ENCODE data around the gene WHRN.

Gene WHRN

DNA sequence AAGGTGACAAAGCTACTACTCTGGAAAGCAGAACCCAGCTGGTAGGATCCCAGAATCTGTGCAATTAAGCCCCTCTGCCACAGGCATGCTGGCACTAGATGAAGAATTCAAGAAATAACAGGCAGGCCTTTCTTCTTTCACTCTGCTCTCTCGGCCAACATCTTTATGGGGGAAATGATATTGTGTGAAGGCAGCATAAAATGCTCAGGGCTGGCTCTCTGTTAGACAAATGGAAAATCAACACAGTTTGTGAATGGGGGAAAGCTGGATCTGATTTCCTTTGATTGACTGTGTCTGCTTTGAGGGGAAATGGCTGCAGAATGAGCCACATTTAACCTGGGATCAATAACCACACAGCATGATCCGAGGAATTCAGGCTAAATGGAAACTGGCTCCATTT, 88.4 kb downstream of the WHRN start:
- DNase-seq: no peak

DNA sequence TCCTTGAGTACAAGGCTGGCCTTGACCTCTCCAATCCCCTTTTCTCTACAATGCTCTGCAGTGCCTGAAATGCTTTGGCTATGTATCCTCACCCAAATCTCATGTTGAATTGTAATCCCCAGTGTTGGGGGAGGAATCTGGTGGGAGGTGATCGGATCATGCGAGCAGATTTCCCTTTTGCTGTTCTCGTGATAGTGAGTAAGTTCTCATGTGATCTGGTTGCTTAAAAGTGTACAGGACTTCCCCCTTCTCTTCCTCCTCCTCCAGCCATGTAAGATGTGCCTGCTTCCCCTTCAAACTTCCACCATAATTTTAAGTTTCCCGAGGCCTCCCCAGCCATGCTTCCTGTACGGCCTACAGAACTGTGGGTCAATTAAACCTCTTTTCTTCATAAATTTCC, 89.0 kb downstream of the WHRN start:
- DNase-seq: no peak

DNA sequence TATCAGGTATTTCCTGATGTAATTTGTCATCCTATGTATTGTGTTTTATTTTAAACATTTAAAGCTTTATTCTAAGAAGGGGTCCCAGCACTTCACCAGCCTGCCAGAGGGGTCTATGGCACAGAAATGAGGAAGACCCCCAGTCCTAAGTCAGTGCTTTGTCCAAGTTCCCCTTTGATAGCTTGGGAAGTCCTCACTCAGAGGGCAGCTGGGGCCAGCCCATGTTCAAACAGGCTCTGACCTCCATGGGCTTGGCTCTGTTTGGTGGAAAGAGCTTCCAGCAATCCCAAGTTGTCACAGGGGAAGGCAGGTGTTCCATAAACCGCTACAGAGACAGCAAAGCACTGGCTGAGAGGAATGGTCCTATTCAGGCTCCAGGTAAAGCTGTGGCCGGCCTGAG, 90.9 kb downstream of the WHRN start:
- no peak for DNase-seq

DNA sequence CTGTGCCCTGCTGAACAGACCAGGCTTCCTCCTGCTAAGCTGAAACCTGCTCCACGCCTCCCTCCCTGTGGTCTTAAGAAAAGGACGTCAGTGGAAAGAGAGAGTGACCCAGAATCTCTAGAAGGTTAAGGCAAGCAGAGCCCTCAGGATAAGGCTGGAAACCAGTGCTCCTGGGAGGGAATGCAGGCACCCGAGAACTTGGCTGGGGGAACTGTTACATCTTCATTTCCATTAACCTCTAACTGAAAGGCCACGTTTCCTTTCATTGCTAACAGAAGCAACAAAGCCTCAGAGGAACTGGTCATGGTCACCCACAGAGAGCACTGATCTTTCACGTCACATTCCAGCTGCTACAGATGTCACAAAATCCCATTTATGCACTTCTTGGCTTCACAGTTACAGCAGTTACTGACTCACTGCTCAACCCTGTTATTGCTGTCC, 91.4 kb downstream of the WHRN start:
- DNase-seq: no peak

DNA sequence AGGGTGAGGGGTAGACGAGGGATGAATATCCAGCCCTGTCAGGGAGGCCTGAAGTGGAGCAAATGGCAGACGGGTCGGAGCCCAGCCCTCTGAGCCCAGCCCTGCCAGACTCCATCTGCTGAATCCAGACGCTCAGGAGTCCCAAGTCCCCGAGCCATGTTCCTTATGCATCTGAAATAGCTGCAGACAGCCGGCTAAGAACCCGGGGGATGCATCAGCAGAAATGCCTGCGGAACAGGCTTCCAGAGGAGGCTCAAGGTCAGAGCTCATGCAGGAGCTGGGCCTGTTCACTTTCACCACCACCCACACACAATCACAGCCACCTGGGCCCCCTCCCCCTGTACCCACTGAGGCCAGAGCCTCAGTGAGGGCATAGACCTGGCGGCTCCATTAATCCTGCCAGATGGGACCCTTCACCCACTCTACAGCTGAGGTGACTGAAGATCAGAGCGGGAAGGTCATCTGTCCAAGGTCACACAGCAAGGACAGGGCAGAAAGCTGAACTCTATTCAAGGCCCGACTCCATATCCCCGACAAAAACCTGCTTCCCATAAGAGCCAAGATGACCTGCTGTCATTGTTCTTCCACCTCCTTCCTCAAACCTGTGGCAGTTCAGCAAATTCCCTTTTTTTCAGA, 93.1 kb downstream of the WHRN start:
- no peak for DNase-seq

DNA sequence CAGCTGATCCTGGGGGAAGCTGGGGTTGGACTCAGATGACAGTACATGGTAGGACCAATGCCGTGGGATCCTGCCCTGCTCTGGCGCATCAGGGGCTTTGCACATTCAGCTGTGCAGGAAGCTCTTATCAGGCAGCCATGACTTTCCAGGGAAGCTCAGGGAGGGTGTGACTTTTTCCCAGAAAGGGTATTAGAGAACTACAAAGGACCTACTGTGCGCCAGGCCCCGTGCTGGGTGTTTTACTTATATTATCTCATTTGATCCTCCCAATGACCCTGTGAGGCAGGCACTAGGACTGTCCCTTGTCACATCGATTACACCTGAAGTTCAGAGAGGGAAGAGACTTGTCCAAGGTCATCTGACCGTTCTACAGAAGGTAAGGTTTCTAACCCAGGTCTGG, 93.8 kb downstream of the WHRN start:
- DNase-seq: no peak

DNA sequence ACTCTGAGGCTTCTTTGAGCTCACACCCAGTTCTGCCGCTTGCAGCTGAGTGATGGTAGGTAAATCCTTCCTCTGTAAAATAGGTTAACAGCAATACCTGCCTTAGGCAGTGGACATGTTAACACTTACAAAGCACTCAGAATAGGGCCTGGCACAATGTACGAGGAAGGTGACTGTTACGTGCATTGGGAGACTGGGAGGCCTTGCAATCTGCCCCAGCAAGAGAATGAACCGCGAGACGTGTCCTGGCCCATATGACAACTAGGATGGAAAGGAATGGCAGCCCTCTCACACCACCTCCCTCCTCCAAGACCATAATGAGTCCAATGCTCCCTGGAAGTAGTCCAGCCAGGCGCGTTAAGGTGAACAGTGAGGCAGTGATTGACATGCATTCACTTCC, 94.4 kb downstream of the WHRN start:
- DNase-seq: no peak

DNA sequence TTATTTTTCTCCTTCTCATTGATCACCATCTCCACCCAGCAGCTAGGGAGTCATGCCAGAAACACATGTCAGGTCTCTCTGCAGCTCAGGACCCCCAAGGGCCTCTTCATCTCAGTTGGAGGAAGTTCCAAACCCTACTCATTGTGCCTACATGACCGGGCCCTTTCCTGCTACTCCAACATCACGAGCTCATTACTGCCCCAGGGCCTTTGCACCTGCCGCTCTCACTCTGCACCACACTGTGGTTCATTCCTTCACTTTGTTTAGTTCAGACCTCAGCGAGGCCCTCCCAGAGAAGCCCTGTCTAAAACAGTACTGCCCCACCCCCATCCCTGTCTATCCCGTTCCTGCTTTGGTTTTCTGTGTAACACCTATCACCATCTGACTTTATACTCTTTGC, 95.4 kb downstream of the WHRN start:
- DNase-seq: no peak

DNA sequence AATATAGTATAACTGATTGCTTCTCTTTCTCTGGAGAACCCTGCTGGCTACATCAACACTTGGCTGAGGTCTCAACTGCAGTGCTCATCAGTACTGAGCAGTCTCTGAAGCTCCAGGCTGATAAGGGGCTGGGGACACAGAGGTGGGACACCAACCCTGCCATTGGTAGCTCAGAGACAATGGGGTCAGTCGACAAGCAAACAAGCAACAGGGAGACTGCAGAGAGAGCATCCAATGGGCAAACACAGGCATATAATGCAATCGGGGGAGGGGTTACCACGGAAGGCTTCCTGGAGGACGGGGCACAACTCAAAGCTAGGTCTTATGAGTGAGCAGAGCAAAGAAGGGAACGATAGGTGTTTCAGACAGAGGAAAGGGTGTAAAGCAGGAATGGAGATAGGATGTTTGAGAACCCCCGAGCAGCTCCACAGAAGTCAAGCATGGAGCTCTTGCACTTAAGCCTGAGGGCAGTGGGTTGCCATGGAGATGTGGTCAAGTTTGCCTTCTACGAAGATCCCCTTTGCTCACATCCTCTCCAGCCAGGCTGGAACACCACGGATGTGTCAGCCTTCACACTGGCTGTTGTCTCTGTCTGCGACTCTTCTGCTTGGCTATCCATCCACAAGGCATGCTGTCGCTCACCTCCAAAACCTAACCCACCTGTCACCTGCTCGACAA, 96.0 kb downstream of the WHRN start:
- DNase-seq: peak; percentile 13 to 21

DNA sequence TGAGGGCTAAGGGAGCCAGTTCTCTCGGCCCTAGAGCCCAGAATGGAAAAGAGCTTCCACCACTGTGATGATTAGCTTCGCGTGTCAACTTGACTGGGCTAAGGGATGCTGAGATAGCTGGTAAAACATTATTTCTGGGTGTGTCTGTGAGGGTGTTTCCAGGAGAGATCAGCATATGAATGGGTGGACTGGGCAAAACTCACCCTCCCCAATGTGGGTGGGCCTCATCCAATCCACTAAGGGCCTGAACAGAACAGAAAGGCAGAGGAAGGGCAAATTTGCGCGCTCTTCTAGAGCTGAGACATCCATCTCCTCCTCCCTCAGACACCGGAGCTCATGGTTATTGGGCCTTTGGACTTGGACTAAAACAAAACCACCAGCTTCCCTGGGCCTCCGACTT, 96.6 kb downstream of the WHRN start:
- no peak for DNase-seq

DNA sequence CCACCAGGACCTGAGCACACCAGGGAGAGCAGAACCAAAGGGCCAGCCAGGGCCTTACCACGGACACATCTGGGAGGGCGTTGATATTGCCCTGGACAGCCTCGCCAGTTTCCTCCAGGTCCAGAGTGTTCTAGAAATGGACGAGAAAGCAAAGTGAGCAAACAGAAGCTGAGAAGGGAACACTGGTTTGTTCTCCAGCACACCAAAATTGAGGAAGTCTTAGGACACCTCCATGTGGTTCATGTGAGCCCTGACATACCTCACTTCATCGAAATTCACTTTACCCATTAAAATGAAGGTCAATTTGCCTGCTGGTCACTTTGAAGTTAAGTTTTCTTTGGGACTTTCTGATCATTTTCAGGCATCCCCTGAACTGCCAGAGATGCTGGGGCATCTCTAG, 97.4 kb downstream of the WHRN start:
- DNase-seq: no peak

DNA sequence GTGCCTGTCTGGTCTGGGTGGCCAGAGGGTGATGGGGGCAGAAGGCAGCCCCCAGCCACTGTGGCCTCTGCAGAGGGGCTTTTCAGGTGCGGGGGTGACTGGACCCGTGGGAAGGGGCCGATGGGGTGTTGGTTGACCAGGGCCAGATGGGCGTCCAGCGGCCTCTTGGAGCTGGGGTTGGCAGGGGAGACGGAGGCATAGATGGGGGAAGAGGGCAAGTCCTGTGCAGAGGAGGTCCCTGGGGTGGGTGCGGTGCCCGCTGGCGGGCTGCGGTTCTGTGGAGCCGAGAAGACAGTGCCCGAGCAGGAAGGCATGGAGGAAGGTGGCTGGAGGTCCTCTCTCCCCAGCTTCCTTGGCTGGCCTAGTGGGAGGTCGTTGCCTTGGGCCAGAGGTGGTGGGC, 98.8 kb downstream of the WHRN start:
- no peak for DNase-seq

DNA sequence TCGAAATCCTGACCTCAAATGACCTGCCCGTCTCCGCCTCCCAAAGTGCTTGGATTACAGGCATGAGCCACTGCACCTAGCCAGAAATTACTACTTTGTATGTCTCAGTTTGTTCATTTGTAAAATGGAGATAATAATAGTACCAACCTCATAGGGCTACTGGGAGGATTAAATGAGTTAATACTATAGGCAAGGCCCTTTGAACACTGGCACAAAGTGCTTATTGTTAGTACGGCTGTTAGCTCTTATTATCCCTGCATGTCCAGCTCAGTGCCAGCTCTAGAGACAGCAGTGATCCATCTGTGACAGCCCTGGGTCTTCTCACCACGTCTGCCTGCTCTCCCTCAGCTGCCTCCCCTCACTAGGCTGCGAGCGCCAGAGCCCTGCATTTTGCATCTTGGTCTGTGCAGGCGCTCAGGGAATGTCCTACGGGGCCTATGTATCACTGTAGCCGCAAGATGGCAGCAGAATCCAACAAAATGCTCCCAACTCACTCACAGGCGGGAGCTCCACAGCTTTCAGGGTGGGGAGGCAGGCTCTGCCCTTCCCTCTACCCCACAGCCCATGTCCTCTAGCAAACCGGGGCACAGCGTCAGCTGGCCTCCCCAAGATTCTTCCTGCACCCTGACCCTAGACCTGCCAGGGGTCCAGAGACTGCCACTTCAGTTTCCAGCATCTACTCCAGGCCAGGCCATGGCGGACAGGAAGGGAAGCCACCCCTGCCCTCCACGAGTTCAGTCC, 99.8 kb downstream of the WHRN start:
- DNase-seq: peak; percentile 86

DNA sequence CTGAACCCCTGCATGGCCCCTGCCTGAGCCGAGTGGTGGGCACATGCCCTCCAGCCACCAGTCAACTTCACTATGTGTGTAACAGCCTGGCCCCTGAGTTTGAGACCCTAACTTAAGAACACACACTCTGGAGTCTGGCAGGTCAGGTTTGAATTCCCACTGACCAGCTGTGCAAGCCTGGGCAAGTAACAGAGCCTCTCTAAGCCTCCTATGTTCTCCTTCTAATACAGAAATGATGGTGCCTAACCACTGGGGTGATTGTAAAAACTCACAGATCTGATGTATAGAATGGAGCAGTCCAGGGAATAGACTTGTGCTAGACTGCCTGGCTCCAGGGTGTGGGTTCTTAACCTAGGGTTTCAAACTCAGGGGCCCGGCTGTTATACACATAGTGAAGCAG, 100.7 kb downstream of the WHRN start:
- DNase-seq: no peak

DNA sequence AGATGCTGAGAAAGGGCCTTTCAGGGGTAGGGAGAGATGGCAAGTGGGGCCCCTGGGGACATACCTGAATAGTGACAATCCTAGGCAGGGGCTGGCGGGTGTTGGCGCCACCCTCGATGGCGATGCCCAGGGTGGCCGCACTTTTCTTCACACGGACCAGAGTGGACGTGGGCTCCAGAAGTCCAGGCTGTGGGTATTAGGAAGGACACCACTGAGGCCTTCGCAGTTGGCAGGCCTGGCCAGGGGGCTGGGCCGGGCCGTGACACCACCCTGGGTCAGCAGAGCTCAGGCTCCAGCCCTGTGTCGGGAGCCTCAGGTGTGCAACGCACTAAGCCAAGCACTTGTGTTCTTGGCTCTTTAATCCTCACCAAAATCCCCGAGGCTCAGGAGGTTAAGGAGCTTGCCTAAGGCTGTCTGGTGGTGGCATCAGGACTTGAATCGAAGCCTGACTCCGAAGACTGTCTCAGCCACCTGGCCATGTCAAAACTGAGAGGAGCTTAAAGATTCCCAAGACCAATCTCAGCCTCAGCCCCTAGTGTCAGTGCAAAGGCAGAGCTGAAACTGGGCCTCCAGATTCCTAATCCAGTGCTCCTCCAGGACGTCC, 102.0 kb downstream of the WHRN start:
- no peak for DNase-seq

DNA sequence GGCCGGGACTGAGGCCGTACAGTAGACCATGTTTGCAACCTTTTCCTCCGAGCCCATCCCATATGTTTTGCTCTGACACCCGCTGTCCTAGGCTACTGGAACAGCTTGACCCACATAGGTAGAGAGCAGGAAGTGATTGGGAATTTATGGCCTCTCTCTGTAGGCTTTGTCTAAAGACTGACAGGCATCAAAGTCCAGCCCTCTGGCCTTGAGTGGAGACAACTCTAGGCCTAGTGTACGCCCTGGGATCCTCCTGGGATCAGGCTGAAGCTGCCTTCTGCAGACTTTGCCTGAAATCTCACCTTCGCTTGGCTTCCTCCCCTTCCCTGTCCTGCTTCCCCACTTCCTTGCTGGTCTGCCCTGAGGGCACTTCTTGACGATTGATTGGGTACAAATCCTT, 103.9 kb downstream of the WHRN start:
- no peak for DNase-seq

DNA sequence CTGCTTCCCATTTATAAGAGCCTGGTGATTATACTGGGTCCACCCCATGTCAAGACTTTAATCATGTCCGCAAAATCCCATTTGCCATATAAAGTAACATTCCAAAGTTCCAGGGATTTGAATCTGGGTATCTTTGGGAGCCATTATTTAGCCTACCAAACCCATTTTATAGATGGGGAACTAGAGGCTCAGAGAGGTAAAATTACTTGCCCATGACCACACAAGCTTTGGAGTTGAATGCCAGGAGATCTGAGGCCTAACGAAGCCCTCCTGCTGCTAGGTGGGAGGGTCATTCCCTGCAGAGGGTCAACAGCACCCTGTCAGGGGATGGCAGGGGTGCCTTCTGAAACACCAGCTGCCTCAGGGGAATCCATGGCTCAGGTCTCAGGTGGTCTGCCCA, 104.5 kb downstream of the WHRN start:
- no peak for DNase-seq

DNA sequence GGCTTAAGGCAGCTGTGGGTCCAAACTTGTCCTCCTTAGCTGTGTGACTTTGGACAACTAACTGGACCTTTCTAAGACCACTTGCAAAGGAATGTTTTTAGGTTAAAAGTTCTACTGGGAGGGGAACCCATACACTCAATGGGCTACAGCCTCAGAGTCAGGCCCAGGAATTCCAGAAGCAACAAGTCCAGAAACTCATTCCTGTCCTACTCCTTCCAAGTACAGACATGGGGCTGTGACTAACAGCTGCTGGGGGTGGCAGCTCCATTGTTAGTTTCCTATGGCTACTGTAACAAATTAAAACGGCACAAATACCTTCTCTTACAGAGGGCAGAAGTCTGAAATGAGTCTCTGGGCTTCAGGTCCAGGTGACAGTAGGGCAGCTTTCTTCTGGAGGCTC, 105.1 kb downstream of the WHRN start:
- DNase-seq: no peak

DNA sequence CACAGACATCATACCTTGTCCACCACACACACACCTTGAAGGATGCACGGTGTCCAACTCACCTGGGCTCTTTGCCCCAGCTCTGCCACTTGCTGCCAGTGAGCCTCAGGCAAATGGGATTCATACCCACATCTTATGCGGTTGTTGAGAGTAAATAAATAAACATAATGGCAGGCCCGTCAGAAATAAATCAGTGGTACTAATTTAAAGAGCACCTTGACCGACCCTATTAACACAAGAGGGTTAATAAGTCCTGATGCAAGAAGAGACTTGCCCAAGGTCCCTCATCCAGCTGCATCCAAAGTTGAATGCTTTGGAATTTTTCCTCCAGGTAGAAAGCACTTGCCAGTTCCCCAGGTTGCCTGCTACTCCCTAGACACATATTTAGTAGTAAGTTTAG, 105.9 kb downstream of the WHRN start:
- no peak for DNase-seq

DNA sequence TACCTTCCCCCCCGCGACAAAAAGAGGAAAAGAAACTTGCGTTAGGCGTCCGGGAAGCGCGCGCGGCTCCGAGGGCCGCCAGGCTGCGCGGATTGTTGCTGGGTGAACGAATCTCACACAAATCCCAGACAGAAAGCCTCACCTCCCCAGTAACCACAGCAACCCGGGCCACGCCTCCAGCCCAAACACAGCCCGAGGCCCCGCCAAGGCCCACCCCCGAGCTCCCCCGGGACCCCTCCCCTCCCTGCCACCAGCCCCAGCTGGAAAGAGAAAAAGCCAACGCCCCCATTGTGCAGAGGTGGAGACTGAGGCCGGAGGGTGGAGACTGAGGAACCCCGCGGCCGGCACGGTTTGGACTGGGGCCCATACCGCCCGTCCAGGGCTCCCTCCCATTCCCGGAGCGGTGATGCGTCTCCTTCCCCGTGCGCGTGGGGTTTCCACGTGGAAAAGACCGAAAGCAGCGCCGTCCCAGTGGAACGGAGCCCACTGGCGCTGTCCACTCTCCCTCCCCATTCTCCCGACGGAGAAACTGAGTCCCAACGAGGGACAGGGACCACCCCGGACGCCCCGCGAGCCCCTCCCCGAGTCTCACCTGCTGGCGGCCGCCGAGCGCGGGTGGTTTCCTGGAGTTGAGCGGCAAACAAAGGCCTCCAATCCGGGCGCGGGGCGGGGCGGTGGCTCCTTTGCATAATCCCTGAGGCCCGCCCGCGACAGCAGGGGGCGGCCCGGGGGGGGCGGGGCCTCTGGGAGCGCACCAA, 107.2 kb downstream of the WHRN start:
- peak; percentile 85 to 90 for DNase-seq

DNA sequence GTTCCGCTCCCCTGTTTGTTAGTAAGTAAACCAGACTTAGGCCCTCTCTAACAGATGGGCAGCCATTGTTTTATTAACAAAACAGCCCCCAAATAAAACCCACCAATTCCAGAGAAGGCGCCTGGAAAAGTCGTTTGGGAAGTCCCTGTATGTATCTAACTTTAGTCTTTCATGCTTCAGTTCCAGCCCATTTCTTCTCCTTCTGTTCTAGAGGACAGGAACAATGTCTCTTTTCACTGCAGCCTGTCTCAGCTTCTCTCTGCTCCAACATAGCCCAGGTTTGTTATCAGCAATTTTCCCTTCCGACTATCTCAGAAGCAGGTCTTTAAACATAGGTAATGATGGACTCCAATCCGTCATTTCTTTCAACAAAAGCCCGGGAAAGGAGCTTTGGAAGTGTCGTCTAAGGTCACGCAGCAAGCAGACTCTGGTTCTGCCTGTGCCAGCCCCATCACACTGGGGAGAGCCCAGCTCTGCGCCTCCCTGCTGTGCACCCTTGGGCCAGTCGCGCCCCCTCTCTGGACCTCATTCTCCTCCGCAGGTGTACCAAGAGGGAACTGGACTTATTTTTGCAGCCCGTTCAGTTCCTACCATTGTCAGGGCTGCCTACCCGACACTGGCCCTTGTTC, 107.9 kb downstream of the WHRN start:
- no peak for DNase-seq

DNA sequence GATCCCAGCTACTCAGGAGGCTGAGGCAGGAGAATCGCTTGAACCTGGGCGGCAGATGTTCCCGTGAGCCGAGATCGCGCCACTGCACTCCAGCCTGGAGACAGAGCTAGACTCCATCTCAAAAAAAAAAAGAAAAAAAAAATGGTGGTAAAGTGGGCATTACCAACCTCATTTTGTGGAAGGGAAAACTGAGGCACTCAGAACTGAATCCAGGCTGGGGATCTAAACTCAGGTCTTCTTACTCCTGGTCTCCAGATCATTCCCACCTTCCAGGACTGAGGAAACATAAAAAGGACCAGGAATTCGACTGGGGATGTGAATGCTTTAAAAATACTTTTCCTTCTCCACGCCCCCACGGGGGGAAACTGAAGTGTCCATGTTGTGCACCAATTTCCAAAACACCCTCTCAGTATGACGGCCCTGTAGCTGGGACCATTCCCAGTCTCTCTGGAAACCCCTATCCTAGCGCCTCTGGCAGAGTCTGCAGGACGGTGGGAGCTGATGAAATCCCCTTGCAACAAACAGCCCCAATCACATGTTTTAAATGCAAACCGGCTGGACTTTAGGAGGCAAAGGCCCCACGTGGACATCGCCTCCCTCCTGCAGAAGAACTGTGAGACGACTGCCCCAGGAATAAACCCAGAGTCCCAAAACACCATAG, 108.6 kb downstream of the WHRN start:
- DNase-seq: no peak
